ENCODE results near the gene FADS1.

DNA sequence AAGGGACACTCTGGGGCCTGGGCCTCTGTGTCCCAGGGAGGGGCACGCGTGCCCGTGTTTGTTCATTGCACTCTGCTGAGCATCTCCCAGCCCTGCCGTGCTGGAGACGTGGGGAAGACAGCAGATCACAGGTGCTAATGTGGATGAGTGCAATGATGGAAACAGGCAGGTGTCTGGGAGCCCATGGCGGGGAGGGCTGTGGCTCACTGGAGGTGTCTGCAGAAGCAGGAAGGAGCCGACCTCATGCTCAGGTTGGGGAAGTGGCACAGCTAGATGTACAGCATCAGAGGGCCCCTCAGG, 32.3 kb downstream of the FADS1 start:
- TF ChIP-seq, protein P1, sequence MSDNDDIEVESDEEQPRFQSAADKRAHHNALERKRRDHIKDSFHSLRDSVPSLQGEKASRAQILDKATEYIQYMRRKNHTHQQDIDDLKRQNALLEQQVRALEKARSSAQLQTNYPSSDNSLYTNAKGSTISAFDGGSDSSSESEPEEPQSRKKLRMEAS (CRISPR knock-in tag; IDR thresholded peaks at IDR 0.05): no peak
- TF ChIP-seq, protein P2, sequence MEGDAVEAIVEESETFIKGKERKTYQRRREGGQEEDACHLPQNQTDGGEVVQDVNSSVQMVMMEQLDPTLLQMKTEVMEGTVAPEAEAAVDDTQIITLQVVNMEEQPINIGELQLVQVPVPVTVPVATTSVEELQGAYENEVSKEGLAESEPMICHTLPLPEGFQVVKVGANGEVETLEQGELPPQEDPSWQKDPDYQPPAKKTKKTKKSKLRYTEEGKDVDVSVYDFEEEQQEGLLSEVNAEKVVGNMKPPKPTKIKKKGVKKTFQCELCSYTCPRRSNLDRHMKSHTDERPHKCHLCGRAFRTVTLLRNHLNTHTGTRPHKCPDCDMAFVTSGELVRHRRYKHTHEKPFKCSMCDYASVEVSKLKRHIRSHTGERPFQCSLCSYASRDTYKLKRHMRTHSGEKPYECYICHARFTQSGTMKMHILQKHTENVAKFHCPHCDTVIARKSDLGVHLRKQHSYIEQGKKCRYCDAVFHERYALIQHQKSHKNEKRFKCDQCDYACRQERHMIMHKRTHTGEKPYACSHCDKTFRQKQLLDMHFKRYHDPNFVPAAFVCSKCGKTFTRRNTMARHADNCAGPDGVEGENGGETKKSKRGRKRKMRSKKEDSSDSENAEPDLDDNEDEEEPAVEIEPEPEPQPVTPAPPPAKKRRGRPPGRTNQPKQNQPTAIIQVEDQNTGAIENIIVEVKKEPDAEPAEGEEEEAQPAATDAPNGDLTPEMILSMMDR (IDR thresholded peaks at IDR 0.05): no peak
- TF ChIP-seq NFYB (CRISPR knock-in tag; conservative IDR thresholded peaks at IDR 0.05; ENCODE audit: low read depth) (no peak), ZNF317 (CRISPR knock-in tag; IDR thresholded peaks at IDR 0.05; ENCODE audit: borderline replicate concordance, low read depth) (0 out of 2 replicates have a peak, but pooled peaks have one; percentile 35), ESRRA (CRISPR knock-in tag; IDR thresholded peaks at IDR 0.05; ENCODE audit: borderline replicate concordance) (no peak)
- TF ChIP-seq, protein P3, sequence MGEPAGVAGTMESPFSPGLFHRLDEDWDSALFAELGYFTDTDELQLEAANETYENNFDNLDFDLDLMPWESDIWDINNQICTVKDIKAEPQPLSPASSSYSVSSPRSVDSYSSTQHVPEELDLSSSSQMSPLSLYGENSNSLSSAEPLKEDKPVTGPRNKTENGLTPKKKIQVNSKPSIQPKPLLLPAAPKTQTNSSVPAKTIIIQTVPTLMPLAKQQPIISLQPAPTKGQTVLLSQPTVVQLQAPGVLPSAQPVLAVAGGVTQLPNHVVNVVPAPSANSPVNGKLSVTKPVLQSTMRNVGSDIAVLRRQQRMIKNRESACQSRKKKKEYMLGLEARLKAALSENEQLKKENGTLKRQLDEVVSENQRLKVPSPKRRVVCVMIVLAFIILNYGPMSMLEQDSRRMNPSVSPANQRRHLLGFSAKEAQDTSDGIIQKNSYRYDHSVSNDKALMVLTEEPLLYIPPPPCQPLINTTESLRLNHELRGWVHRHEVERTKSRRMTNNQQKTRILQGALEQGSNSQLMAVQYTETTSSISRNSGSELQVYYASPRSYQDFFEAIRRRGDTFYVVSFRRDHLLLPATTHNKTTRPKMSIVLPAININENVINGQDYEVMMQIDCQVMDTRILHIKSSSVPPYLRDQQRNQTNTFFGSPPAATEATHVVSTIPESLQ (CRISPR knock-in tag; IDR thresholded peaks at IDR 0.05): no peak
- TF ChIP-seq, protein P4, sequence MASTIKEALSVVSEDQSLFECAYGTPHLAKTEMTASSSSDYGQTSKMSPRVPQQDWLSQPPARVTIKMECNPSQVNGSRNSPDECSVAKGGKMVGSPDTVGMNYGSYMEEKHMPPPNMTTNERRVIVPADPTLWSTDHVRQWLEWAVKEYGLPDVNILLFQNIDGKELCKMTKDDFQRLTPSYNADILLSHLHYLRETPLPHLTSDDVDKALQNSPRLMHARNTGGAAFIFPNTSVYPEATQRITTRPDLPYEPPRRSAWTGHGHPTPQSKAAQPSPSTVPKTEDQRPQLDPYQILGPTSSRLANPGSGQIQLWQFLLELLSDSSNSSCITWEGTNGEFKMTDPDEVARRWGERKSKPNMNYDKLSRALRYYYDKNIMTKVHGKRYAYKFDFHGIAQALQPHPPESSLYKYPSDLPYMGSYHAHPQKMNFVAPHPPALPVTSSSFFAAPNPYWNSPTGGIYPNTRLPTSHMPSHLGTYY (CRISPR knock-in tag; IDR thresholded peaks at IDR 0.05): no peak
- TF ChIP-seq, protein P5, sequence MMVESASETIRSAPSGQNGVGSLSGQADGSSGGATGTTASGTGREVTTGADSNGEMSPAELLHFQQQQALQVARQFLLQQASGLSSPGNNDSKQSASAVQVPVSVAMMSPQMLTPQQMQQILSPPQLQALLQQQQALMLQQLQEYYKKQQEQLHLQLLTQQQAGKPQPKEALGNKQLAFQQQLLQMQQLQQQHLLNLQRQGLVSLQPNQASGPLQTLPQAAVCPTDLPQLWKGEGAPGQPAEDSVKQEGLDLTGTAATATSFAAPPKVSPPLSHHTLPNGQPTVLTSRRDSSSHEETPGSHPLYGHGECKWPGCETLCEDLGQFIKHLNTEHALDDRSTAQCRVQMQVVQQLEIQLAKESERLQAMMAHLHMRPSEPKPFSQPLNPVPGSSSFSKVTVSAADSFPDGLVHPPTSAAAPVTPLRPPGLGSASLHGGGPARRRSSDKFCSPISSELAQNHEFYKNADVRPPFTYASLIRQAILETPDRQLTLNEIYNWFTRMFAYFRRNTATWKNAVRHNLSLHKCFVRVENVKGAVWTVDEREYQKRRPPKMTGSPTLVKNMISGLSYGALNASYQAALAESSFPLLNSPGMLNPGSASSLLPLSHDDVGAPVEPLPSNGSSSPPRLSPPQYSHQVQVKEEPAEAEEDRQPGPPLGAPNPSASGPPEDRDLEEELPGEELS (CRISPR knock-in tag; IDR thresholded peaks at IDR 0.05): no peak
- TF ChIP-seq, protein P6, sequence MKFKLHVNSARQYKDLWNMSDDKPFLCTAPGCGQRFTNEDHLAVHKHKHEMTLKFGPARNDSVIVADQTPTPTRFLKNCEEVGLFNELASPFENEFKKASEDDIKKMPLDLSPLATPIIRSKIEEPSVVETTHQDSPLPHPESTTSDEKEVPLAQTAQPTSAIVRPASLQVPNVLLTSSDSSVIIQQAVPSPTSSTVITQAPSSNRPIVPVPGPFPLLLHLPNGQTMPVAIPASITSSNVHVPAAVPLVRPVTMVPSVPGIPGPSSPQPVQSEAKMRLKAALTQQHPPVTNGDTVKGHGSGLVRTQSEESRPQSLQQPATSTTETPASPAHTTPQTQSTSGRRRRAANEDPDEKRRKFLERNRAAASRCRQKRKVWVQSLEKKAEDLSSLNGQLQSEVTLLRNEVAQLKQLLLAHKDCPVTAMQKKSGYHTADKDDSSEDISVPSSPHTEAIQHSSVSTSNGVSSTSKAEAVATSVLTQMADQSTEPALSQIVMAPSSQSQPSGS (CRISPR knock-in tag; IDR thresholded peaks at IDR 0.05; ENCODE audit: borderline replicate concordance, low read depth): no peak
- TF ChIP-seq, protein P7, sequence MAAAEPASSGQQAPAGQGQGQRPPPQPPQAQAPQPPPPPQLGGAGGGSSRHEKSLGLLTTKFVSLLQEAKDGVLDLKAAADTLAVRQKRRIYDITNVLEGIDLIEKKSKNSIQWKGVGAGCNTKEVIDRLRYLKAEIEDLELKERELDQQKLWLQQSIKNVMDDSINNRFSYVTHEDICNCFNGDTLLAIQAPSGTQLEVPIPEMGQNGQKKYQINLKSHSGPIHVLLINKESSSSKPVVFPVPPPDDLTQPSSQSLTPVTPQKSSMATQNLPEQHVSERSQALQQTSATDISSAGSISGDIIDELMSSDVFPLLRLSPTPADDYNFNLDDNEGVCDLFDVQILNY (CRISPR knock-in tag; IDR thresholded peaks at IDR 0.05): no peak
